Measurements from ENCODE around the gene NDUFB7.

DNA sequence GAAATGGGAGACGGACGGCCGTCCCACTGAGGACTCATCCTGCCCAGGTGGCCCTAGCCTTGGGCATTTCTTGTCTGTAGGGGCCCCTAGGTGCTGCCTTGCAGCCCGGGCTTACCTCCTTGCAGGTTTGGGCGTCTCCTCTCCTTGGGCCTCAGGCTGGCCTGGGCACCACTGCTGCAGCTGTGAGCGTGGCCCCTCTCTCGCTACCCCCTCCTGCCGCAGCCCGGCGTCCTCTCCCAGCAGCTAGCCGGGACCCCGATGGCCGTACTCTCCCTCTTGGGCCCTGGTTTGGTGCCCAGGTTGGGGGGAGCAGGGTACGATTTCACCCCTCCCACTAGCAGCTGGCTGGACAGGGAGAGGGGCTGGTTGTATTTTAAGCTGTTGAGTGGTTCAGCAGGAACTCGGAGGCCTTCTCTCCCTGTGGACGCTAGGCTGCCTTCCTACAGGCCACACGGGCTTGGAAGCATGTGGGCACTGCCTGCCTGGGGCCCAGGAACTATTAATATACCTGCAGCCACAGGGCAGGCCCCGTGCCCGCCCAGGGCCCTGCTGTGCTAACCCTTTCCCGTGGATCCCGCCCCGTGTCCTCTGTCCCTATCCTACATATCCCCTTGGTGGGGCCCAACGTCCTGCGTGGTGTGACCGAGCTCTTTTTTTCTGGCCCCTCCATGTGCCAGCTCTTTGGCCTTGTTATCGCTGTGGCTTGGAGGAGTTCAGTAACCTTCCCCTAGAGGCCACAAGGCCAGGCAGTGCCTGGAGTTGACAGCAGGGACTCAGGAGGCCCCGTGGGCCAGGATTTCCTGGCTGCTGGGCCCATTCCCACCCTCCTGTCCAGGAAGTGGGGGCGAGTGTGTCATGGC lies 11.7 kb downstream of the NDUFB7 start:
- TF ChIP-seq, protein P1, sequence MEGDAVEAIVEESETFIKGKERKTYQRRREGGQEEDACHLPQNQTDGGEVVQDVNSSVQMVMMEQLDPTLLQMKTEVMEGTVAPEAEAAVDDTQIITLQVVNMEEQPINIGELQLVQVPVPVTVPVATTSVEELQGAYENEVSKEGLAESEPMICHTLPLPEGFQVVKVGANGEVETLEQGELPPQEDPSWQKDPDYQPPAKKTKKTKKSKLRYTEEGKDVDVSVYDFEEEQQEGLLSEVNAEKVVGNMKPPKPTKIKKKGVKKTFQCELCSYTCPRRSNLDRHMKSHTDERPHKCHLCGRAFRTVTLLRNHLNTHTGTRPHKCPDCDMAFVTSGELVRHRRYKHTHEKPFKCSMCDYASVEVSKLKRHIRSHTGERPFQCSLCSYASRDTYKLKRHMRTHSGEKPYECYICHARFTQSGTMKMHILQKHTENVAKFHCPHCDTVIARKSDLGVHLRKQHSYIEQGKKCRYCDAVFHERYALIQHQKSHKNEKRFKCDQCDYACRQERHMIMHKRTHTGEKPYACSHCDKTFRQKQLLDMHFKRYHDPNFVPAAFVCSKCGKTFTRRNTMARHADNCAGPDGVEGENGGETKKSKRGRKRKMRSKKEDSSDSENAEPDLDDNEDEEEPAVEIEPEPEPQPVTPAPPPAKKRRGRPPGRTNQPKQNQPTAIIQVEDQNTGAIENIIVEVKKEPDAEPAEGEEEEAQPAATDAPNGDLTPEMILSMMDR (IDR thresholded peaks at IDR 0.05) = no peak
- TF ChIP-seq POLR2A (IDR thresholded peaks at IDR 0.05) = no peak
